ENCODE results near the gene CD19. TPM values are rescaled to one million over a fixed set of nuclear protein-coding genes. Genes with fewer than 3 reads are reported as not detected.
A peak's percentile ranks its signal among the peaks of the same experiment; 100 is the strongest.
"Not testable (repeated sequence)": the region's sequence is repeated elsewhere in the genome, so short reads cannot be mapped to it uniquely, and the experiment has no call there.

CD19 gene
- polyA plus RNA-seq, 1 donor (not counting 4 experiments of a cell fraction or from before 2014, with no cell fraction given) = not detected

GRCh38 chr16:28977703-28978662 is 46.2 kb downstream of the CD19 start:
- no peak overlapping the region for H3K4me3 ChIP-seq (ENCODE audit: control insufficient read depth in 2 of 3, extremely low read depth in 1 of 3, insufficient read depth in 2 of 3, low read depth in 1 of 3, low read length in 3 of 3)
- peaks cover 8% of the 10 kb centered on the region for H3K4me1 ChIP-seq (ENCODE audit: control insufficient read depth, extremely low read depth, insufficient read depth, low read length)
- H4K20me1 ChIP-seq (ENCODE audit: control insufficient read depth, extremely low read depth, insufficient read depth, low read length) = no peaks in the 10 kb centered on the region
- H3K79me2 ChIP-seq (ENCODE audit: control insufficient read depth, insufficient read depth, low read length) = peaks cover 20% of the 10 kb centered on the region
- H3K4me2 ChIP-seq (ENCODE audit: control insufficient read depth, extremely low read depth, insufficient read depth, low read depth, low read length) = no peak overlapping the region
- H2AFZ ChIP-seq (ENCODE audit: control insufficient read depth, low read length) = no peak overlapping the region
- no peaks in the 10 kb centered on the region for H3K9me3 ChIP-seq (ENCODE audit: control insufficient read depth, low read depth, low read length)
- dilution Hi-C loops (cut with MboI; ENCODE audit: extremely low pct_ligation_motif_present, low sequenced_read_pairs) = no loop called here
- TF ChIP-seq EZH2 (IDR thresholded peaks at IDR 0.05; ENCODE audit: low read length) (no peak), CTCF (optimal IDR thresholded peaks at IDR 0.05 in 1 of 3, IDR thresholded peaks at IDR 0.05 in 1 of 3, conservative IDR thresholded peaks at IDR 0.05 in 1 of 3; ENCODE audit: extremely low read depth in 1 of 3, insufficient read depth in 2 of 3, low read length in 3 of 3) (peak; percentile 67 to 90 (median 90))
- no peak overlapping the region for H3K9ac ChIP-seq (ENCODE audit: control insufficient read depth, extremely low read depth, insufficient read depth, low read length)
- H3K27me3 ChIP-seq (ENCODE audit: control insufficient read depth, extremely low read depth, insufficient read depth, low read length) = no peaks in the 10 kb centered on the region
- no peak for DNase-seq (ENCODE audit: low read depth, low spot score)
- no peak for FAIRE-seq
- H3K9me1 ChIP-seq (ENCODE audit: control insufficient read depth, extremely low read depth, insufficient read depth, low read length) = no peaks in the 10 kb centered on the region
- H3K27ac ChIP-seq (ENCODE audit: control insufficient read depth, insufficient read depth, low read length) = no peak overlapping the region
- H3K36me3 ChIP-seq (ENCODE audit: control insufficient read depth in 2 of 2, extremely low read depth in 1 of 2, insufficient read depth in 2 of 2, low read length in 2 of 2) = peaks cover 22 to 25% of the 10 kb centered on the region in 2 experiments

- H3K4me3 ChIP-seq (ENCODE audit: control insufficient read depth in 2 of 3, extremely low read depth in 1 of 3, insufficient read depth in 2 of 3, low read depth in 1 of 3, low read length in 3 of 3); H3K9ac ChIP-seq (ENCODE audit: control insufficient read depth, extremely low read depth, insufficient read depth, low read length); H2AFZ ChIP-seq (ENCODE audit: control insufficient read depth, low read length); dilution Hi-C loops (cut with MboI; ENCODE audit: extremely low pct_ligation_motif_present, low sequenced_read_pairs); H3K27ac ChIP-seq (ENCODE audit: control insufficient read depth, insufficient read depth, low read length); FAIRE-seq; H3K4me2 ChIP-seq (ENCODE audit: control insufficient read depth, extremely low read depth, insufficient read depth, low read depth, low read length); H4K20me1 ChIP-seq (ENCODE audit: control insufficient read depth, extremely low read depth, insufficient read depth, low read length); DNase-seq (ENCODE audit: low read depth, low spot score); H3K4me1 ChIP-seq (ENCODE audit: control insufficient read depth, extremely low read depth, insufficient read depth, low read length); H3K9me1 ChIP-seq (ENCODE audit: control insufficient read depth, extremely low read depth, insufficient read depth, low read length); H3K27me3 ChIP-seq (ENCODE audit: control insufficient read depth, extremely low read depth, insufficient read depth, low read length); H3K9me3 ChIP-seq (ENCODE audit: control insufficient read depth, low read depth, low read length): not testable (repeated sequence)
- Histone ChIP-seq H3K79me2 (ENCODE audit: control insufficient read depth, insufficient read depth, low read length) (peaks cover 15% of the 10 kb centered on the region), H3K36me3 (ENCODE audit: control insufficient read depth in 2 of 2, extremely low read depth in 1 of 2, insufficient read depth in 2 of 2, low read length in 2 of 2) (peaks cover 26 to 32% of the 10 kb centered on the region in 2 experiments)
These were observed 48.6 kb downstream of the CD19 start for GRCh38 chr16:28980330-28980729.
